ENCODE measurements around the gene PKD1. TPM values are rescaled to one million over a fixed set of nuclear protein-coding genes. Genes with fewer than 3 reads are reported as not detected.
A peak's percentile ranks its signal among the peaks of the same experiment; 100 is the strongest.

PKD1 gene
- polyA plus RNA-seq, 1 donor from 2014 or later, result 176 TPM

- TF ChIP-seq POLR2AphosphoS5 (IDR thresholded peaks at IDR 0.05) (peak; percentile 9), REST (IDR thresholded peaks at IDR 0.05; ENCODE audit: borderline replicate concordance) (no peak), MXI1 (conservative IDR thresholded peaks at IDR 0.05; ENCODE audit: poor library complexity, severe bottlenecking) (no peak), EP300 (conservative IDR thresholded peaks at IDR 0.05; ENCODE audit: poor library complexity, severe bottlenecking) (no peak), CTCF (IDR thresholded peaks at IDR 0.05; ENCODE audit: poor library complexity, severe bottlenecking) (no peak), EZH2 (IDR thresholded peaks at IDR 0.05; ENCODE audit: borderline replicate concordance, insufficient read depth, low read length, poor library complexity, severe bottlenecking) (no peak), TAF1 (IDR thresholded peaks at IDR 0.05; ENCODE audit: low read depth) (no peak), RAD21 (conservative IDR thresholded peaks at IDR 0.05) (no peak), SMC3 (conservative IDR thresholded peaks at IDR 0.05; ENCODE audit: poor library complexity) (no peak)
- Histone ChIP-seq H3K9me3 (ENCODE audit: low read length) (no peaks in the 10 kb centered on the region), H3K9ac (ENCODE audit: low read length) (no peak overlapping the region), H3F3A (ENCODE audit: insufficient read depth, low read length, poor library complexity, severe bottlenecking) (no peaks in the 10 kb centered on the region), H3K36me3 (ENCODE audit: insufficient read depth, low read length) (no peaks in the 10 kb centered on the region), H4K20me1 (ENCODE audit: insufficient read depth) (no peaks in the 10 kb centered on the region), H3K27me3 (ENCODE audit: insufficient read depth, low read depth, low read length) (no peaks in the 10 kb centered on the region), H3K4me3 (ENCODE audit: low read length) (no peak overlapping the region), H3K9me2 (ENCODE audit: insufficient read depth, low read length) (no peaks in the 10 kb centered on the region), H2AFZ (ENCODE audit: low read depth, low read length) (no peak overlapping the region), H3K4me2 (ENCODE audit: low read length) (no peak overlapping the region), H3K27ac (ENCODE audit: low read length) (no peak overlapping the region), H3K79me2 (replicated peaks; ENCODE audit: insufficient read depth, low read length) (no peaks in the 10 kb centered on the region)
Observed at GRCh38 chr16:2177561-2177960, 41.9 kb upstream of the PKD1 start.

GRCh38 chr16:2177101-2177500 lies 41.4 kb upstream of the PKD1 start:
- TF ChIP-seq POLR2AphosphoS5 (IDR thresholded peaks at IDR 0.05) (no peak), RAD21 (conservative IDR thresholded peaks at IDR 0.05) (no peak), TAF1 (IDR thresholded peaks at IDR 0.05; ENCODE audit: low read depth) (no peak), SMC3 (conservative IDR thresholded peaks at IDR 0.05; ENCODE audit: poor library complexity) (no peak), CTCF (IDR thresholded peaks at IDR 0.05; ENCODE audit: poor library complexity, severe bottlenecking) (no peak), EZH2 (IDR thresholded peaks at IDR 0.05; ENCODE audit: borderline replicate concordance, insufficient read depth, low read length, poor library complexity, severe bottlenecking) (no peak), EP300 (conservative IDR thresholded peaks at IDR 0.05; ENCODE audit: poor library complexity, severe bottlenecking) (no peak), MXI1 (conservative IDR thresholded peaks at IDR 0.05; ENCODE audit: poor library complexity, severe bottlenecking) (no peak), REST (IDR thresholded peaks at IDR 0.05; ENCODE audit: borderline replicate concordance) (no peak)
- H3K79me2 ChIP-seq (replicated peaks; ENCODE audit: insufficient read depth, low read length), result no peaks in the 10 kb centered on the region
- no peak overlapping the region for H2AFZ ChIP-seq (ENCODE audit: low read depth, low read length)
- no peaks in the 10 kb centered on the region for H3F3A ChIP-seq (ENCODE audit: insufficient read depth, low read length, poor library complexity, severe bottlenecking)
- no peaks in the 10 kb centered on the region for H4K20me1 ChIP-seq (ENCODE audit: insufficient read depth)
- no peak overlapping the region for H3K27ac ChIP-seq (ENCODE audit: low read length)
- no peaks in the 10 kb centered on the region for H3K27me3 ChIP-seq (ENCODE audit: insufficient read depth, low read depth, low read length)
- no peak overlapping the region for H3K4me3 ChIP-seq (ENCODE audit: low read length)
- H3K4me2 ChIP-seq (ENCODE audit: low read length), result no peak overlapping the region
- H3K9me2 ChIP-seq (ENCODE audit: insufficient read depth, low read length), result no peaks in the 10 kb centered on the region
- no peaks in the 10 kb centered on the region for H3K9me3 ChIP-seq (ENCODE audit: low read length)
- no peaks in the 10 kb centered on the region for H3K36me3 ChIP-seq (ENCODE audit: insufficient read depth, low read length)
- no peak overlapping the region for H3K9ac ChIP-seq (ENCODE audit: low read length)

Measured in neural cell (in vitro differentiated cells).